D721Med (cell line): ENCODE data around the gene PTGIS.

Experiments used
- DNase-seq: peaks from one replicate; pipeline ENCODE4 v3.0.0; 2011; ENCODE audit warnings: low spot score; ENCODE audit not compliant: insufficient read length
- FAIRE-seq: peaks from 2 replicates; lab custom pipeline; 2011; peaks lifted over from hg19 to GRCh38; lab: Jason Lieb, UNC
- CTCF ChIP-seq: IDR thresholded peaks from 2 replicates; pipeline ENCODE4 v1.5.1; 2012; ENCODE audit warnings: mild to moderate bottlenecking, control low read depth; ENCODE audit not compliant: insufficient read depth; ENCODE audit errors: missing control alignments

Gene PTGIS

GRCh38 chr20:49529470-49529869, 38.5 kb downstream of the PTGIS start:
- no peak for FAIRE-seq
- TF ChIP-seq CTCF = no peak
- DNase-seq = no peak

- no peak for TF ChIP-seq CTCF
- DNase-seq (no peak), FAIRE-seq (no peak)
Observed at GRCh38 chr20:49526568-49526967, 41.4 kb downstream of the PTGIS start.

GRCh38 chr20:49526056-49526455, 41.9 kb downstream of the PTGIS start:
- no peak for TF ChIP-seq CTCF
- FAIRE-seq (no peak), DNase-seq (no peak)

GRCh38 chr20:49523767-49524360, 44.1 kb downstream of the PTGIS start:
- DNase-seq (no peak), FAIRE-seq (no peak)
- no peak for TF ChIP-seq CTCF

- no peak for FAIRE-seq
Observed at GRCh38 chr20:49521356-49521755, 46.6 kb downstream of the PTGIS start.

GRCh38 chr20:49519777-49520359, 48.1 kb downstream of the PTGIS start:
- DNase-seq = no peak

More at GRCh38 chr20:49521356-49521755, 46.6 kb downstream of the PTGIS start:
- TF ChIP-seq CTCF = no peak
- no peak for DNase-seq

More at GRCh38 chr20:49519777-49520359, 48.1 kb downstream of the PTGIS start:
- no peak for TF ChIP-seq CTCF
- no peak for FAIRE-seq
